Measurements from ENCODE around the gene CNTNAP3.
A peak's percentile ranks its signal among the peaks of the same experiment; 100 is the strongest.
"Not testable (repeated sequence)": the region's sequence is repeated elsewhere in the genome, so short reads cannot be mapped to it uniquely, and the experiment has no call there.

CNTNAP3 gene

DNA sequence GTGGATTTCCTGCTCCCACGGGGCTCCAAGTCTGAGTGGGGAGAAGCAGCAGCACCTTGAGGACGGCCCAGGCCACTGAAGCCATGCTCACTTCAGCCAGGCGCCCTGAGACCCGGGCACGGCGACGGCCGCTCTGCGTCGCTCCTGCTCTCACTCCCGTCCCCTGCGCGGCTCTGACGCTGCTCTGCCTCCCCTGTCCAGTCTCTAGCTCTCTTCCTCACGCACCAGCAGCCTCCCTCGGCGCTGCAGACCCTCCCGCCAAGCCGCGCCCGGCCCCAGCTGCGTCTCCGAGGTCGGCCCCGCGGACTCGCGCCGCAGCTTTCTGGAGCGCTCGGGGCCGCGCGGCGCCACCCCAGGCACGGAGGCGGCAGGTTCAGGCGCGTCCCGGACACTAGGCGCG is at the start of gene CNTNAP3:
Gene CNTNAP3, minus strand, starts transcription at position 188 of the 400 bp plus-strand sequence. Its CDS starts 103 bp downstream, at position 85.
- not testable (repeated sequence) for H3K27ac ChIP-seq (ENCODE audit: poor library complexity, severe bottlenecking); H3K9me3 ChIP-seq (ENCODE audit: severe bottlenecking); H3K27me3 ChIP-seq (ENCODE audit: insufficient read depth, poor library complexity, severe bottlenecking); H3K36me3 ChIP-seq (ENCODE audit: low read depth); ATAC-seq (ENCODE audit: low read depth); H3K4me1 ChIP-seq (ENCODE audit: insufficient read depth, poor library complexity, severe bottlenecking); H3K4me3 ChIP-seq (ENCODE audit: severe bottlenecking); DNase-seq (ENCODE audit: low spot score)

DNA sequence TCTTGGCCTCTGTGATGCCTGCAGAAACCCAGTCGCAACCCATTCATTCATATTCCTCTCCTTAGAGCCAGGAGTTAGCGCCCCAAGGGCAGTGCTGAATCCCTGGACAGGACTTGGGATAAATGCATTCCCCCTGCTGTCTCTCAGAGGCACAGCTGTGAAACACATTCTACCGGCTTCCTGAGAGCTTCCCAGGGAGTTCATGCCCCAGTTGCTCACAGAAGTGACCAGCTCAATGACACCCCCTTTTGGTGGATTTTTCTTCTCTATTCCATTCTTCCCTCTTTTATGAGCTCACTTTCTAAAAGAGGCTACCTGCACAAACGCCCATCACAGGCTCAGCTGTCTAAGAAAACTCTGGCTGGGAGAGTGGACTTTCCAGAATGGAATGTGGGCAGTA is 8.0 kb downstream of the CNTNAP3 start:
- H3K9me3 ChIP-seq (ENCODE audit: severe bottlenecking); DNase-seq (ENCODE audit: low spot score); H3K4me1 ChIP-seq (ENCODE audit: insufficient read depth, poor library complexity, severe bottlenecking); H3K36me3 ChIP-seq (ENCODE audit: low read depth); H3K27me3 ChIP-seq (ENCODE audit: insufficient read depth, poor library complexity, severe bottlenecking); H3K4me3 ChIP-seq (ENCODE audit: severe bottlenecking); ATAC-seq (ENCODE audit: low read depth); H3K27ac ChIP-seq (ENCODE audit: poor library complexity, severe bottlenecking): not testable (repeated sequence)

DNA sequence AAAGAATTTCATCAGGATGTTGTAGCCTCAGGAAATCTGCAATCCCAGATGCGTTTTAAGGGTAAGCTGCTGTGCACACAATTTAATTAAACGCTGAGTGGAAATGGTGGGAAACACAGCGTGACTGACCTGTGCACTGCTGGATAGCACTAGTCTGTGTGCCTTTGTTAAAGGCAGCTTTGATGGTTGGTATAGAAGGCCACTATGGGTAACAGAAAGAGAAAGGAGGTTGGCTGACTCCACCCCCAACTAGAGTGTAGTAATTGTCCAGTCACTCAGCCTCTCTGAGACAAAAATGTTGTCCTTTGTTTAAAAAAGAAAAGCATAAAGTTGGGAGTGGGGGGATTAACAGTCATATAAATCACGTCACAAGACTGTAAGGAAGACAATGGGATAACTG is 45.5 kb downstream of the CNTNAP3 start:
- not testable (repeated sequence) for H3K27ac ChIP-seq (ENCODE audit: poor library complexity, severe bottlenecking); H3K4me1 ChIP-seq (ENCODE audit: insufficient read depth, poor library complexity, severe bottlenecking); H3K27me3 ChIP-seq (ENCODE audit: insufficient read depth, poor library complexity, severe bottlenecking); H3K9me3 ChIP-seq (ENCODE audit: severe bottlenecking); H3K4me3 ChIP-seq (ENCODE audit: severe bottlenecking); DNase-seq (ENCODE audit: low spot score); ATAC-seq (ENCODE audit: low read depth); H3K36me3 ChIP-seq (ENCODE audit: low read depth)

DNA sequence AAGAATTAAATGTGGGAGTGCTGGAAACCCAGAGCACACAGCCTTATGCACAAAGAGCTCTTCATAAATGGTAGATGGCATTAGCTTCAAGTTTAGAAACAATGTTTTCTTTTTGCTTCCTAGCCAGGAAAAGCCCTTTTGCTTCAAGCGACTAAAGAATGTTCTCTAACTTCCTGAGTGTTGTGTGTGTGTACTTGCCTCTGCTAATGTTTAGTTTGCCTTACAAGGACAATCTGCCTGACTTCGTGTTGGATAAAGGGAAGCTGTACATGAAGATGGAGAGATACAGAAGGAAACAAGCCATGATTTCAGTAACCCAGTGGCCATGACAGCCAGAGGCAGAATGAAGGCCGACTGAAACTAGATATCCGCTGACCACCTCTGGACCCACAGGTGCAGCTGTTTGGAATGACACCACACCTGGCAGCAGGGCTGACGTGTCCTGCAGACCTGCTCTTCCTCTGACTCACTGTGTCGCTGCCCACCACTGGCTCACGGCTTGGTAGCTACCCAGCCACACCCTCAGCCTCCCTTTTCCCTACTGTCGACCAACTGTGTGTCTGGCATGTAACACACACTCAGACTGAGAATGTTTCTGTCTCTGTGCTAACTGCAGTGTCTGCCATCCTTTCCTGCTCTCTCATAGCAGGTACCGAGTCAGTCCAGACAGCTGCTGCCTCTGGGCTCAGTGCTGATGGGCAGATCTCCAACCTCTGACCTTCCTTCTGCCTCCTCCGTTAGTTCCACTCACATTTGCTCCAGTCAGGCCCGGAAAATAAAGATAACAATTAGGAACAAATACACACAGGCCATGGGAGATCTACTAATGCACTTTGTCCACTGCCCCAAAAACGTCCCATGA is 55.6 kb downstream of the CNTNAP3 start:
- H3K27me3 ChIP-seq (ENCODE audit: insufficient read depth, poor library complexity, severe bottlenecking); H3K4me1 ChIP-seq (ENCODE audit: insufficient read depth, poor library complexity, severe bottlenecking); H3K36me3 ChIP-seq (ENCODE audit: low read depth); H3K9me3 ChIP-seq (ENCODE audit: severe bottlenecking); H3K27ac ChIP-seq (ENCODE audit: poor library complexity, severe bottlenecking); DNase-seq (ENCODE audit: low spot score); H3K4me3 ChIP-seq (ENCODE audit: severe bottlenecking): not testable (repeated sequence)
- ATAC-seq (ENCODE audit: low read depth): peak; percentile 93

DNA sequence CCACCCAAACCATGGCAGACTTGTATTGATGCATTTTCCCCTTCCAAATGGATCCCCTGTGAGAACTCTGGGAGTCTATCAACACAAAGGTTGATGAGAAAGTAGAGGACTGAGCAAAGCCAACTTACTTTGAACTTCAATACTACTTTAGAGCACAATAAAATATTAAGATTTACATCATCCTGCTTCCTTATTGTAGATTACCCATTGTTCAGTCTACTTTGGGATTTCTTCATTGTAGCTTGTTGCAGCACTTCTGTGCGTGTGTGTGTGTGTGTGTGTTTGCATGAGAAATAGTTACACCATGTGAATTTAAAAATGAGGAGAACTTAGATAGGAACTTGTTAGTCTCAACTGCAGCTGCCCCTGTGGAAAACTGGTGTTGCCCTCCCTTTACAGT is 72.0 kb downstream of the CNTNAP3 start:
- not testable (repeated sequence) for ATAC-seq (ENCODE audit: low read depth); DNase-seq (ENCODE audit: low spot score); H3K27ac ChIP-seq (ENCODE audit: poor library complexity, severe bottlenecking); H3K4me1 ChIP-seq (ENCODE audit: insufficient read depth, poor library complexity, severe bottlenecking); H3K9me3 ChIP-seq (ENCODE audit: severe bottlenecking); H3K4me3 ChIP-seq (ENCODE audit: severe bottlenecking); H3K36me3 ChIP-seq (ENCODE audit: low read depth); H3K27me3 ChIP-seq (ENCODE audit: insufficient read depth, poor library complexity, severe bottlenecking)

DNA sequence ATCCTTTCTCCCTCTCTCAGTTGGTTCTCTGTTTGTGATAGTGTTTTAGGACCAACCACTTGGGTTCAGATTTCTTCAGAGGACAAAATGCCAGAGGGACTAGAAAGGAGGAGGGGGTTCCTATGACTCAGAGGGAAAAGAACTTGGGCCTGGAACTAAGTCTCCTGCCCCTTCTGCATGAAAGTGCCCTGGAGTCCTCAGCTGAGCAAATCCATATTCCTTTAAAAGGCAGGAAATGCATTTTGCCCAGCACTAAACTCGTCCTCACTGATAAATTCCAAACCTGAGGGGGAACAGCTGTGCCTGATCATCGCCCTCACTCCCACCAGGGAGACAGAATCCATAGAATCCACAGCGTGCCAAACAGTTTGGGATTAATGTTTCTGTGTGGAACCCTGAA is 78.2 kb downstream of the CNTNAP3 start:
- not testable (repeated sequence) for DNase-seq (ENCODE audit: low spot score); H3K27me3 ChIP-seq (ENCODE audit: insufficient read depth, poor library complexity, severe bottlenecking); H3K27ac ChIP-seq (ENCODE audit: poor library complexity, severe bottlenecking); H3K4me1 ChIP-seq (ENCODE audit: insufficient read depth, poor library complexity, severe bottlenecking); ATAC-seq (ENCODE audit: low read depth); H3K4me3 ChIP-seq (ENCODE audit: severe bottlenecking); H3K9me3 ChIP-seq (ENCODE audit: severe bottlenecking); H3K36me3 ChIP-seq (ENCODE audit: low read depth)

DNA sequence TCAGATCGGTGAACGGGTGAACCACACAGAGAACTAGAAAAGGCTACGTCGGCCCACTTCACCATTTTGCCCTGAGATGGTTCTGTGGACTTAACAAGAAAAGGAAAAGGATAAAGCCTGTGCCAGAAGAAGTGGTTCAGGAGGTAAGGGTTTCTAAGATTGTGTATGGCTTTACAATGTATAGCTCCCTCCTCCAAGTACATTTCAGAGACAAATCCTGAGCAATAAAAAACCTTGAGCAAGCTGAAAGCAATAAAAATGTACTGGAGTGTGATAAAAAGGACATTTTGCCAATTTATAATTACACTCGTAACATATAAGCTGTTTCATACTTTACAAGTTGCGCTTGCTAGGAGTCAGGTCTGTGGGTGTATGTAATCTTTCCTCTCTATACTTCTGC is 81.3 kb downstream of the CNTNAP3 start:
- not testable (repeated sequence) for H3K9me3 ChIP-seq (ENCODE audit: severe bottlenecking); H3K27me3 ChIP-seq (ENCODE audit: insufficient read depth, poor library complexity, severe bottlenecking); ATAC-seq (ENCODE audit: low read depth); H3K36me3 ChIP-seq (ENCODE audit: low read depth); DNase-seq (ENCODE audit: low spot score); H3K4me1 ChIP-seq (ENCODE audit: insufficient read depth, poor library complexity, severe bottlenecking); H3K4me3 ChIP-seq (ENCODE audit: severe bottlenecking); H3K27ac ChIP-seq (ENCODE audit: poor library complexity, severe bottlenecking)

DNA sequence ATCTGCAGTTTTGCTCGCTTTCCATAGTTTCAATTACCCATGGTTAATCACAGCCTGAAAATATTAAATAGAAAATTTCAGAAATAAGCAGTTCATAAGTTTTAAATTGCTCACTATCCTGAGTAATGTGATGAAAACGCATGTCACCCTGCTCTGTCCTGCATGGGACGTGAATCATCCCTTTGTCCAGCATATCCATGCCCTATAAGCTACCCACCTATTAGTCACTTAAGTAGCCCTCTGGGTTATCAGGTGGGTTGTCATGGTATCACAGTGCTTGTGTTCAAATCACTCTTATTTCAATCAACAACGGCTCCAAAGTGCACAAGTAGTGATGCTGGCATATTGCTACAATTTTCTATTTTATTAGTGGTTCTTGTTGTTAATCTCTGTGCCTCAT is 82.1 kb downstream of the CNTNAP3 start:
- H3K4me1 ChIP-seq (ENCODE audit: insufficient read depth, poor library complexity, severe bottlenecking); H3K4me3 ChIP-seq (ENCODE audit: severe bottlenecking); H3K36me3 ChIP-seq (ENCODE audit: low read depth); H3K27me3 ChIP-seq (ENCODE audit: insufficient read depth, poor library complexity, severe bottlenecking); H3K9me3 ChIP-seq (ENCODE audit: severe bottlenecking); H3K27ac ChIP-seq (ENCODE audit: poor library complexity, severe bottlenecking); DNase-seq (ENCODE audit: low spot score): not testable (repeated sequence)
- peak; percentile 67 for ATAC-seq (ENCODE audit: low read depth)

DNA sequence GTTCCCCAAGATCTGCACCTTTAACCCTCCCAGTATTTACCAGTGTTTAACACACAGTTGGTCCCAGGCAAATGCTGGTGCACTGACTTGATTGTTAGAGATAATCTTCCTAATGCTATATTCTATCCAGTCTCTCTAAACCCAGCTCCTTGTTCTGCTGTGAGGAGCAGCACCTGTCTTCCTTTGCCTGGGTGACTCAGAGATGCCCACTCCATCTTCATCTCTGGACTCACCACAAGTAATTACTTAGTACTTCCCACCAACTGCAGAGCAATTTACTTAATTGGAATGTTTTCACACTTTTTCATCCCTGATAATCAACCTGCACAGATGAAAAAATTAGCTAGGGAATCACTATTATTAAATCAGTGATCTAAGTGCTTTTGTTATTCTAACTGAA is 87.6 kb downstream of the CNTNAP3 start:
- ATAC-seq (ENCODE audit: low read depth): not testable (repeated sequence)

DNA sequence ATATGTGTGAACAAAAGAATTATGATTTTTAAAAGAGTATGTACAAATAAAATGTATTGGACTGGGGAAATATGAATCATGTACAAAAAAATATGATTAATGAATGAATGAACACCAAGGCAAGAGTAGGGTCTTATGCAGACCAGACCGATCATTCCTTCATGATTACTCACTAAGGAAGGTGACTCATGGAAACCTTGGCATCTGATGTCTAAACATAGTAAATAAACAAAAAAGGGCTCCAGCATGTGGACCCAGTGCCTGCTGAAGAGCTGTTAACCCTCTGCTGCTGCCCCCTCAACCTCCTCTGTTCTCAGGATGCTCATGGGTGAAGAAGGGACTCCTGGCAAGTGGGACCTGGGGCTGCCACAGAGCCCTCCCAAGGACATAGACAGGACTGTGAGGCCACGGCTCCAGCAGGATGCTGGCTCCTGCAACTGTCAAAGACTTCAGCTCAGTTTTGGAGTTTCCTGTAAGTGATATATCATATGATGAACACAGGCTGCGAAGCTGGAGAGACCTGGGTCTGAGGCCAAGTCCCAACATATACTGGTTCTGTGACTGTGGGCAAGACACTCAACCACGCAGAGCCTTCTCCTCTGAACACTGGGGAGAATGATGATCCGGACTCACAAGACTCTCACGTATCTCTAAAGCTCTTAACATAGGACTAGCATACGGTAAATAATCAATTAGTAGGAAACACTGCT is 89.8 kb downstream of the CNTNAP3 start:
- peak; percentile 67; the same call in 2 of the 3 replicates for ATAC-seq (ENCODE audit: low read depth)
- not testable (repeated sequence) for H3K27me3 ChIP-seq (ENCODE audit: insufficient read depth, poor library complexity, severe bottlenecking)

More for the DNA sequence above, 87.6 kb downstream of the CNTNAP3 start:
- H3K4me3 ChIP-seq (ENCODE audit: severe bottlenecking); H3K27me3 ChIP-seq (ENCODE audit: insufficient read depth, poor library complexity, severe bottlenecking); H3K9me3 ChIP-seq (ENCODE audit: severe bottlenecking); DNase-seq (ENCODE audit: low spot score); H3K4me1 ChIP-seq (ENCODE audit: insufficient read depth, poor library complexity, severe bottlenecking); H3K36me3 ChIP-seq (ENCODE audit: low read depth); H3K27ac ChIP-seq (ENCODE audit: poor library complexity, severe bottlenecking): not testable (repeated sequence)

DNA sequence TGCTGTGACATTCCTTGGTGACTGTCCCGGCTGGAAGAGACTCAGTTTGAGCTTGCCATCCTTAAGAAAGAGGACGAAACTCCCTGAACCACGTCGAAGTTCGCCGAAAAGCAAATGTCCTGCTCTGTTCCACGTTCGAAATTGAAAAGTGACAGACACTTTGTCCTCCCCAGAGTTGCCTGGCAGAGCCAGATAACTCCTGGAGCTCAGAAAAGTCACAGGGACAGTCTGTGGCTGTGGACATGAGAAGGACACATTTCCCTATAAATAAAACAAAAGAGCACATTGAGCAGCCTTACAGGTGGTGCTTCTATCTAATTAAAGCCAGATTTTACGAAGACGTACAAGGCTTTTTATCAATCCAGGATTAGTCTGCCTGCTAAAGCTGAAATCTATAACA is 116.6 kb downstream of the CNTNAP3 start:
- not testable (repeated sequence) for DNase-seq (ENCODE audit: low spot score); H3K9me3 ChIP-seq (ENCODE audit: severe bottlenecking); H3K4me1 ChIP-seq (ENCODE audit: insufficient read depth, poor library complexity, severe bottlenecking); H3K36me3 ChIP-seq (ENCODE audit: low read depth); H3K27me3 ChIP-seq (ENCODE audit: insufficient read depth, poor library complexity, severe bottlenecking); H3K27ac ChIP-seq (ENCODE audit: poor library complexity, severe bottlenecking); ATAC-seq (ENCODE audit: low read depth); H3K4me3 ChIP-seq (ENCODE audit: severe bottlenecking)

More for the DNA sequence above, 89.8 kb downstream of the CNTNAP3 start:
- not testable (repeated sequence) for H3K27ac ChIP-seq (ENCODE audit: poor library complexity, severe bottlenecking); H3K4me1 ChIP-seq (ENCODE audit: insufficient read depth, poor library complexity, severe bottlenecking); DNase-seq (ENCODE audit: low spot score); H3K9me3 ChIP-seq (ENCODE audit: severe bottlenecking); H3K4me3 ChIP-seq (ENCODE audit: severe bottlenecking); H3K36me3 ChIP-seq (ENCODE audit: low read depth)
